NCI-H526 treated with DMSO at 0.1 percent for 48 hours (cell line): ENCODE measurements around the gene MSMB.
"Not testable (repeated sequence)": the region's sequence is repeated elsewhere in the genome, so short reads cannot be mapped to it uniquely, and the experiment has no call there.

ENCODE experiments used
- DNase-seq: peaks from one replicate; lab custom pipeline; 2025; lab: John Stamatoyannopoulos, UW

The MSMB gene

GRCh38 chr10:46006219-46006618, 39.9 kb downstream of the MSMB start:
- no peak for DNase-seq

GRCh38 chr10:46005383-46005782, 40.7 kb downstream of the MSMB start:
- no peak for DNase-seq

- no peak for DNase-seq
These were observed 41.1 kb downstream of the MSMB start for GRCh38 chr10:46004963-46005362.

GRCh38 chr10:46002916-46003693, 43.0 kb downstream of the MSMB start:
- no peak for DNase-seq

GRCh38 chr10:46002189-46002687, 43.8 kb downstream of the MSMB start:
- DNase-seq, result not testable (repeated sequence)

- no peak for DNase-seq
These were observed 44.8 kb downstream of the MSMB start for GRCh38 chr10:46001187-46001756.

GRCh38 chr10:46000538-46000937, 45.5 kb downstream of the MSMB start:
- no peak for DNase-seq

- DNase-seq, result not testable (repeated sequence)
These were observed 46.1 kb downstream of the MSMB start for GRCh38 chr10:45999955-46000354.

GRCh38 chr10:45997994-45998763, 47.9 kb downstream of the MSMB start:
- no peak for DNase-seq

- DNase-seq, result no peak
These were observed 48.5 kb downstream of the MSMB start for GRCh38 chr10:45997557-45997956.

GRCh38 chr10:45985590-45985989, 60.5 kb downstream of the MSMB start:
- not testable (repeated sequence) for DNase-seq

- DNase-seq, result not testable (repeated sequence)
These were observed 61.6 kb downstream of the MSMB start for GRCh38 chr10:45984473-45984872.

GRCh38 chr10:45983538-45984186, 62.4 kb downstream of the MSMB start:
- not testable (repeated sequence) for DNase-seq
